HEK293 (cell line): ENCODE data around the gene ADM.
A peak's percentile ranks its signal among the peaks of the same experiment; 100 is the strongest.

Experiments used
- CTCF ChIA-PET: fragments of 350-600 bp; formaldehyde crosslinking; extraction: SDS; loops from one replicate; lab custom pipeline; 2021; ENCODE audit warnings: antibody characterized with exemption; lab: Yijun Ruan, JAX
- POLR2A ChIA-PET: fragments of 300-600 bp; formaldehyde crosslinking; extraction: SDS; loops from one replicate; lab custom pipeline; 2020; ENCODE audit warnings: antibody characterized with exemption, inconsistent platforms; lab: Yijun Ruan, JAX
- H3K27ac ChIP-seq: fragments of 200-500 bp; sonication (Bioruptor generic); 2 replicates; pipeline ENCODE4 v1.5.1; 2014; ENCODE audit warnings: low read depth, low read length, control low read depth, inconsistent platforms; ENCODE audit errors: extremely low read depth
- H3K36me3 ChIP-seq, 2 experiments: fragments of 200-500 bp in 1 of 2; sonication (Bioruptor generic) in 1 of 2; 1 replicate in 1 of 2; 2 replicates in 1 of 2; pipeline ENCODE4 v1.5.1; 2014 to 2017; ENCODE audit warnings: inconsistent platforms in 2 of 2, low read length in 2 of 2; ENCODE audit not compliant: control insufficient read depth in 2 of 2, insufficient read depth in 1 of 2
- H3K4me1 ChIP-seq: fragments of 200-500 bp; sonication (Bioruptor generic); 2 replicates; pipeline ENCODE4 v1.5.1; 2014; ENCODE audit warnings: mild to moderate bottlenecking, low read length, inconsistent platforms; ENCODE audit not compliant: control insufficient read depth, insufficient read depth
- H3K4me3 ChIP-seq: 2 replicates; pipeline ENCODE4 v1.5.1; 2011; ENCODE audit warnings: low read depth, mild to moderate bottlenecking, control low read depth, low read length, moderate library complexity
- H3K9me3 ChIP-seq: fragments of 200-500 bp; sonication (Bioruptor generic); 2 replicates; pipeline ENCODE4 v1.5.1; 2014; ENCODE audit warnings: low read depth, low read length, inconsistent platforms; ENCODE audit not compliant: control insufficient read depth, insufficient read depth
- BCL11B ChIP-seq: fragments of 450-650 bp; formaldehyde crosslinking; IDR thresholded peaks from 2 replicates; pipeline ENCODE4 v1.5.1; 2016; ENCODE audit warnings: low read depth, missing biosample characterization, missing genetic modification characterization
- EGR2 ChIP-seq: fragments of 450-650 bp; formaldehyde crosslinking; IDR thresholded peaks from 2 replicates; pipeline ENCODE4 v1.5.1; 2016; ENCODE audit warnings: low read depth, missing biosample characterization, missing genetic modification characterization
- PRDM1 ChIP-seq: fragments of 450-650 bp; formaldehyde crosslinking; IDR thresholded peaks from 2 replicates; pipeline ENCODE4; 2016; ENCODE audit warnings: missing biosample characterization, missing genetic modification characterization
- SETDB1 ChIP-seq: IDR thresholded peaks from one replicate; pipeline ENCODE4 v1.6.1; 2017; ENCODE audit warnings: mild to moderate bottlenecking, low read length, moderate library complexity, mixed read lengths; ENCODE audit not compliant: insufficient read length
- SP2 ChIP-seq: fragments of 450-650 bp; formaldehyde crosslinking; IDR thresholded peaks from 2 replicates; pipeline ENCODE4 v1.5.1; 2016; ENCODE audit warnings: missing biosample characterization, missing genetic modification characterization
- ZFHX2 ChIP-seq: fragments of 450-650 bp; formaldehyde crosslinking; conservative IDR thresholded peaks from 2 replicates; pipeline ENCODE4 v1.5.1; 2016; ENCODE audit warnings: missing biosample characterization, missing genetic modification characterization
- ZNF175 ChIP-seq: fragments of 450-650 bp; formaldehyde crosslinking; IDR thresholded peaks from 2 replicates; pipeline ENCODE4 v1.5.1; 2016; ENCODE audit warnings: missing biosample characterization, missing genetic modification characterization
- ZNF266 ChIP-seq: fragments of 450-650 bp; formaldehyde crosslinking; IDR thresholded peaks from 2 replicates; pipeline ENCODE4 v1.5.1; 2016; ENCODE audit warnings: missing biosample characterization, missing genetic modification characterization, low read depth
- ZNF335 ChIP-seq: fragments of 450-650 bp; formaldehyde crosslinking; conservative IDR thresholded peaks from 2 replicates; pipeline ENCODE4 v1.5.1; 2016; ENCODE audit warnings: missing biosample characterization, missing genetic modification characterization
- ZNF341 ChIP-seq: fragments of 450-650 bp; formaldehyde crosslinking; IDR thresholded peaks from 2 replicates; pipeline ENCODE4; 2016; ENCODE audit warnings: low read depth, missing biosample characterization, missing genetic modification characterization
- ZNF501 ChIP-seq: fragments of 450-650 bp; formaldehyde crosslinking; IDR thresholded peaks from 2 replicates; pipeline ENCODE4 v1.5.1; 2016; ENCODE audit warnings: missing biosample characterization, missing genetic modification characterization
- ZNF561 ChIP-seq: fragments of 450-650 bp; IDR thresholded peaks from 2 replicates; pipeline ENCODE4 v1.5.1; 2018; ENCODE audit warnings: missing biosample characterization, missing genetic modification characterization, borderline replicate concordance
- ZNF585B ChIP-seq: fragments of 450-650 bp; formaldehyde crosslinking; IDR thresholded peaks from 2 replicates; pipeline ENCODE4 v1.5.1; 2016; ENCODE audit warnings: missing biosample characterization, missing genetic modification characterization
- ZNF768 ChIP-seq: fragments of 450-650 bp; formaldehyde crosslinking; IDR thresholded peaks from 2 replicates; pipeline ENCODE4 v1.5.1; 2018; ENCODE audit warnings: missing biosample characterization, mild to moderate bottlenecking, missing genetic modification characterization
- ZNF776 ChIP-seq: fragments of 450-650 bp; formaldehyde crosslinking; IDR thresholded peaks from 2 replicates; pipeline ENCODE4 v1.5.0; 2017; ENCODE audit warnings: missing biosample characterization, missing genetic modification characterization, borderline replicate concordance
- TF ChIP-seq, protein P1 (sequence below): fragments of 450-650 bp; formaldehyde crosslinking; IDR thresholded peaks from 2 replicates; pipeline ENCODE4 v1.5.1; 2016; ENCODE audit warnings: missing biosample characterization, missing genetic modification characterization
- TF ChIP-seq, protein P2 (sequence below): fragments of 450-650 bp; formaldehyde crosslinking; IDR thresholded peaks from 2 replicates; pipeline ENCODE4 v1.5.1; 2017; ENCODE audit warnings: missing biosample characterization, missing genetic modification characterization
- TF ChIP-seq, protein P3 (sequence below): fragments of 450-650 bp; formaldehyde crosslinking; IDR thresholded peaks from 2 replicates; pipeline ENCODE4 v1.5.1; 2017; ENCODE audit warnings: missing biosample characterization, missing genetic modification characterization

Gene ADM

DNA sequence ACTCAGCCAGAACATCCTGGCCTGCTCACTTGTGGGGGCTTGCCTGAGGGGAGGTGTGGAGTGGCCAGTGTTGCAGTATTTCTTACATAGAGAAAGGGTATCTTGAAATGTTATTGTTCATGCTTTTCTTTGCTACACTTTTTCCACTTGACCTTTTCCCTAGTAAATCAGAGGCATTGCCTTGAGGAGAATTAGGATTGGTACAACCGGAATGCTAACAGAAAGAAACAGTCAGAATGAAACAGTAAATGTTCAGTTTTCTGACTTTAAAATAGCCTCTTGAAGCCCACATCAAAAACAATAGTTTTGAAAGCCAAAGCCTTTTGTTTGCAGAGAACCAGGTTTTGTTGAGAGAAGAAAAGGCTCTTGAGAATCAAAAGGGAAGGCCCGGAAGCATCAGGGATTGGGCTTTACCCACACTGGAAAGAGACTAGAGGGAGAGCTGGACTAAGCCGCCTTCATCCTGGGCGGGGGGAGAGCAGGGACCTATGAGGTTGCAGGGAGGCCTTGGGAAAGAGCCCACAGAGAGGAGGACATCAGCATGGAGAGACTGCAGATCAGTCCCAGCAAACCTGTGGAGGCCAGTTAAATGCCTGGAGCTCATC, 12.4 kb downstream of the ADM start:
- Histone ChIP-seq H3K9me3 (no peaks in the 10 kb centered on the region), H3K4me3 (no peak overlapping the region), H3K4me1 (no peaks in the 10 kb centered on the region), H3K36me3 (no peaks in the 10 kb centered on the region), H3K27ac (no peak overlapping the region)
- ChIA-PET POLR2A (interaction anchor here (0.6 to 2.5 kb wide), 3 partner anchors 13 to 482 kb away, joined by 3 to 16 read pairs (median 3); partner anchors contain the start of gene ADM), CTCF (interaction anchor here (0.7 to 1.6 kb wide), 4 partner anchors 10 to 345 kb away, joined by 3 to 7 read pairs (median 3); no protein-coding TSS in a partner anchor)
- 0 out of 2 replicates have a peak, but pooled peaks have one; percentile 15 for TF ChIP-seq SP2 (tag by site-specific recombination)
- TF ChIP-seq ZNF501 (tag by site-specific recombination) = no peak
- TF ChIP-seq, protein P1, sequence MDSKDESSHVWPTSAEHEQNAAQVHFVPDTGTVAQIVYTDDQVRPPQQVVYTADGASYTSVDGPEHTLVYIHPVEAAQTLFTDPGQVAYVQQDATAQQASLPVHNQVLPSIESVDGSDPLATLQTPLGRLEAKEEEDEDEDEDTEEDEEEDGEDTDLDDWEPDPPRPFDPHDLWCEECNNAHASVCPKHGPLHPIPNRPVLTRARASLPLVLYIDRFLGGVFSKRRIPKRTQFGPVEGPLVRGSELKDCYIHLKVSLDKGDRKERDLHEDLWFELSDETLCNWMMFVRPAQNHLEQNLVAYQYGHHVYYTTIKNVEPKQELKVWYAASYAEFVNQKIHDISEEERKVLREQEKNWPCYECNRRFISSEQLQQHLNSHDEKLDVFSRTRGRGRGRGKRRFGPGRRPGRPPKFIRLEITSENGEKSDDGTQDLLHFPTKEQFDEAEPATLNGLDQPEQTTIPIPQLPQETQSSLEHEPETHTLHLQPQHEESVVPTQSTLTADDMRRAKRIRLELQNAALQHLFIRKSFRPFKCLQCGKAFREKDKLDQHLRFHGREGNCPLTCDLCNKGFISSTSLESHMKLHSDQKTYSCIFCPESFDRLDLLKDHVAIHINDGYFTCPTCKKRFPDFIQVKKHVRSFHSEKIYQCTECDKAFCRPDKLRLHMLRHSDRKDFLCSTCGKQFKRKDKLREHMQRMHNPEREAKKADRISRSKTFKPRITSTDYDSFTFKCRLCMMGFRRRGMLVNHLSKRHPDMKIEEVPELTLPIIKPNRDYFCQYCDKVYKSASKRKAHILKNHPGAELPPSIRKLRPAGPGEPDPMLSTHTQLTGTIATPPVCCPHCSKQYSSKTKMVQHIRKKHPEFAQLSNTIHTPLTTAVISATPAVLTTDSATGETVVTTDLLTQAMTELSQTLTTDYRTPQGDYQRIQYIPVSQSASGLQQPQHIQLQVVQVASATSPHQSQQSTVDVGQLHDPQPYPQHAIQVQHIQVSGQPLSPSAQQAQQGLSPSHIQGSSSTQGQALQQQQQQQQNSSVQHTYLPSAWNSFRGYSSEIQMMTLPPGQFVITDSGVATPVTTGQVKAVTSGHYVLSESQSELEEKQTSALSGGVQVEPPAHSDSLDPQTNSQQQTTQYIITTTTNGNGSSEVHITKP (tag by site-specific recombination) = no peak

DNA sequence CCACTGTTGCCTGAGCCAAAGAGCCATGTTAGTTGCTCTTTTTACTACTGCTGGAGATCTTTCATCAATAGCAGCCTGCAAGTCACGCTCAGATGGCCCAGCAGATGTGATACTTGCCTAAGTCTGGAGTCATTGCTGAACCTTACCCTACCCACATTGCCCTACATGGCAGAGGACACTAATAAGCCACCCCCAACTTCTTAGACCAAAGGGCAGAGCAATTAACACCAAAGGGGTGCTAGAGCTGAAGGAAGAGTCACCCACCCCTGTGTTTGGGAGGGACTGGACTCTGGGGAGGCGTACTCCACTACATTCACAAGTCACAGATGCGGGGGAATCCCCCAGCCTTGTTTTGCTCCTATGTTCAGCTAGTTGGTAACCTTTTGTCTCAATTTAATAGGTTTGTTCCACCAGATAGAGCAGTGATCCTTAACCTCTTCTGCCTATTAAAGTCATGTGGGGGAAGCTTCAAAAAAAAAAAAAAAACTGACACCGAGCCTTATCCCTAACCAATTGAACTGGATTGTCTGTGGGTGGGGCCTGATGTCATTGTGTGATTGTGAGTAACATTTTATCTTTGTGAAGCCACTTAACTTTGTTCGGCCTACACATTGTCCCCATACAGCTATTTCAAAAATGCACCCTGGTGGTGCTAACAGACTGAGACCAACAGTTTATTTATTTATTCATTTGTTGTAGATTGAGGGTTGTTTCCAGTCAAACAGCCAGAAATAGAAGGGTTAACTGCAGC, 13.1 kb downstream of the ADM start:
- POLR2A ChIA-PET = interaction anchor here (0.6 to 2.5 kb wide), 3 partner anchors 13 to 483 kb away, joined by 3 to 16 read pairs (median 3); partner anchors contain the start of gene ADM
- H3K27ac ChIP-seq = no peak overlapping the region

DNA sequence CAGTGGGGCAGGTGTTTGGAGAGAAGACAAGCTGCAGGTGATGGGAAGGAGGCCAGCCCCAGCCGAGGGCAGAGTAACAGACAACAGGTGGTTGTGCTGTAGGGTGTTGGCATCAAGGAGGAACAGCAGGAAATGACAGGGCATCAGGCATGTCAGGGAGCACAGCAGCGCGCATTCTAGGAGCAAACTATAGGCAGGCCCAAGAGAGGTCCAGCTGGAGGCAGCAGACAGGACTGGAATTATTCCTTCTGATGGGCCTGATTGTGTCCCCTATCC, 13.6 kb downstream of the ADM start:
- Histone ChIP-seq H3K4me1 (no peaks in the 10 kb centered on the region), H3K36me3 (no peaks in the 10 kb centered on the region), H3K4me3 (no peak overlapping the region), H3K9me3 (no peaks in the 10 kb centered on the region), H3K27ac (no peak overlapping the region)
- CTCF ChIA-PET = interaction anchor here (0.6 to 1.4 kb wide), 5 partner anchors 11 to 1187 kb away, joined by 3 to 7 read pairs (median 3); no protein-coding TSS in a partner anchor
- POLR2A ChIA-PET = interaction anchor here (2.5 kb wide), 1 partner anchor 14 kb away, joined by 16 read pairs; the partner anchor contains the start of gene ADM
- TF ChIP-seq ZNF776 = no peak
- no peak for TF ChIP-seq BCL11B (tag by site-specific recombination)
- no peak for TF ChIP-seq PRDM1 (tag by site-specific recombination)
- peak; percentile 34; the same call in 1 of the 2 replicates for TF ChIP-seq ZNF341
- TF ChIP-seq ZNF585B (tag by site-specific recombination) = no peak
- TF ChIP-seq ZNF561 (tag by site-specific recombination) = no peak
- TF ChIP-seq, protein P2, sequence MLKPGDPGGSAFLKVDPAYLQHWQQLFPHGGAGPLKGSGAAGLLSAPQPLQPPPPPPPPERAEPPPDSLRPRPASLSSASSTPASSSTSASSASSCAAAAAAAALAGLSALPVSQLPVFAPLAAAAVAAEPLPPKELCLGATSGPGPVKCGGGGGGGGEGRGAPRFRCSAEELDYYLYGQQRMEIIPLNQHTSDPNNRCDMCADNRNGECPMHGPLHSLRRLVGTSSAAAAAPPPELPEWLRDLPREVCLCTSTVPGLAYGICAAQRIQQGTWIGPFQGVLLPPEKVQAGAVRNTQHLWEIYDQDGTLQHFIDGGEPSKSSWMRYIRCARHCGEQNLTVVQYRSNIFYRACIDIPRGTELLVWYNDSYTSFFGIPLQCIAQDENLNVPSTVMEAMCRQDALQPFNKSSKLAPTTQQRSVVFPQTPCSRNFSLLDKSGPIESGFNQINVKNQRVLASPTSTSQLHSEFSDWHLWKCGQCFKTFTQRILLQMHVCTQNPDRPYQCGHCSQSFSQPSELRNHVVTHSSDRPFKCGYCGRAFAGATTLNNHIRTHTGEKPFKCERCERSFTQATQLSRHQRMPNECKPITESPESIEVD (tag by site-specific recombination) = no peak
- TF ChIP-seq, protein P1 (tag by site-specific recombination) = no peak
- TF ChIP-seq ZNF335 (tag by site-specific recombination) = no peak
- no peak for TF ChIP-seq ZNF266 (tag by site-specific recombination)
- TF ChIP-seq, protein P3, sequence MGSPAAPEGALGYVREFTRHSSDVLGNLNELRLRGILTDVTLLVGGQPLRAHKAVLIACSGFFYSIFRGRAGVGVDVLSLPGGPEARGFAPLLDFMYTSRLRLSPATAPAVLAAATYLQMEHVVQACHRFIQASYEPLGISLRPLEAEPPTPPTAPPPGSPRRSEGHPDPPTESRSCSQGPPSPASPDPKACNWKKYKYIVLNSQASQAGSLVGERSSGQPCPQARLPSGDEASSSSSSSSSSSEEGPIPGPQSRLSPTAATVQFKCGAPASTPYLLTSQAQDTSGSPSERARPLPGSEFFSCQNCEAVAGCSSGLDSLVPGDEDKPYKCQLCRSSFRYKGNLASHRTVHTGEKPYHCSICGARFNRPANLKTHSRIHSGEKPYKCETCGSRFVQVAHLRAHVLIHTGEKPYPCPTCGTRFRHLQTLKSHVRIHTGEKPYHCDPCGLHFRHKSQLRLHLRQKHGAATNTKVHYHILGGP (tag by site-specific recombination) = no peak
- TF ChIP-seq ZNF175 = no peak
- no peak for TF ChIP-seq ZNF768 (tag by site-specific recombination)

More for the DNA sequence above, 13.1 kb downstream of the ADM start:
- H3K9me3 ChIP-seq = no peaks in the 10 kb centered on the region
- H3K4me3 ChIP-seq = no peak overlapping the region
- H3K36me3 ChIP-seq = no peaks in the 10 kb centered on the region
- H3K4me1 ChIP-seq = no peaks in the 10 kb centered on the region
- CTCF ChIA-PET = interaction anchor here (0.6 to 1.6 kb wide), 8 partner anchors 10 to 1186 kb away, joined by 3 to 7 read pairs (median 3); no protein-coding TSS in a partner anchor
- TF ChIP-seq SETDB1 = no peak
- peak; percentile 80 for TF ChIP-seq ZFHX2 (tag by site-specific recombination)
- peak; percentile 74 for TF ChIP-seq EGR2 (tag by site-specific recombination)
- TF ChIP-seq, all 188 proteins: peak for 2
